CD14-positive monocyte (primary cell): ENCODE measurements around the gene FOXJ2. TPM values are rescaled to one million over a fixed set of nuclear protein-coding genes. Genes with fewer than 3 reads are reported as not detected.
"Not testable (repeated sequence)": the region's sequence is repeated elsewhere in the genome, so short reads cannot be mapped to it uniquely, and the experiment has no call there.

Experiments used
- DNase-seq, 3 donors: peaks; one replicate each; pipeline ENCODE4 v3.0.0-alpha.2; 2011 to 2022
- H2AFZ ChIP-seq: 2 replicates; pipeline ENCODE4 v1.6.0; 2012; ENCODE audit warnings: mild to moderate bottlenecking, low read depth, low read length, inconsistent platforms; ENCODE audit not compliant: insufficient read depth, poor library complexity, severe bottlenecking
- H3K27ac ChIP-seq, 2 donors: 1 replicate in 1 of 2; 2 replicates in 1 of 2; pipeline ENCODE4 v1.5.1; 2012 to 2013; ENCODE audit warnings: low read length in 2 of 2, control low read depth in 1 of 2, inconsistent platforms in 1 of 2, low read depth in 1 of 2, mild to moderate bottlenecking in 1 of 2
- H3K27me3 ChIP-seq, 2 donors: one replicate each; pipeline versions ENCODE4 v1.6.0 to v1.6.1; 2011 to 2013; ENCODE audit warnings: low read length in 2 of 2; ENCODE audit not compliant: control insufficient read depth in 2 of 2, insufficient read depth in 2 of 2
- H3K36me3 ChIP-seq, 2 donors: replicated peaks in 1 of 2; 1 replicate in 1 of 2; 2 replicates in 1 of 2; pipeline versions ENCODE4 v1.5.1 to v1.6.1; 2012 to 2013; ENCODE audit warnings: low read length in 2 of 2, control low read depth in 1 of 2, inconsistent platforms in 1 of 2, mild to moderate bottlenecking in 1 of 2; ENCODE audit not compliant: insufficient read depth in 2 of 2, control insufficient read depth in 1 of 2
- H3K4me1 ChIP-seq, 2 donors: 1 replicate in 1 of 2; 2 replicates in 1 of 2; pipeline versions ENCODE4 v1.5.1 to v1.6.1; 2012 to 2013; ENCODE audit warnings: low read length in 2 of 2, control low read depth in 1 of 2, inconsistent platforms in 1 of 2, mild to moderate bottlenecking in 1 of 2, moderate library complexity in 1 of 2; ENCODE audit not compliant: insufficient read depth in 2 of 2, control insufficient read depth in 1 of 2
- H3K4me2 ChIP-seq: replicated peaks from 2 replicates; pipeline ENCODE3; 2012; ENCODE audit warnings: low read length, moderate library complexity, mild to moderate bottlenecking; ENCODE audit not compliant: poor library complexity, severe bottlenecking; ENCODE audit errors: extremely low read depth
- H3K4me3 ChIP-seq, 3 experiments: fragments of 200-600 bp in 1 of 3; sonication (generic) in 1 of 3; replicated peaks in 1 of 3; 1 replicate in 2 of 3; 2 replicates in 1 of 3; pipeline ENCODE4 v1.5.1; 2011 to 2013; ENCODE audit warnings: low read length in 3 of 3, mild to moderate bottlenecking in 3 of 3, control low read depth in 2 of 3, low read depth in 2 of 3, inconsistent platforms in 1 of 3, moderate library complexity in 1 of 3
- H3K79me2 ChIP-seq: 2 replicates; pipeline ENCODE4 v1.6.0; 2012; ENCODE audit warnings: mild to moderate bottlenecking, control low read depth, inconsistent platforms, low read length, moderate library complexity; ENCODE audit not compliant: insufficient read depth
- H3K9ac ChIP-seq: 2 replicates; pipeline ENCODE4 v1.6.0; 2017; ENCODE audit warnings: low read length, mild to moderate bottlenecking; ENCODE audit not compliant: insufficient read depth, poor library complexity, severe bottlenecking
- H3K9me3 ChIP-seq, 2 donors: replicated peaks in 1 of 2; 1 replicate in 1 of 2; 2 replicates in 1 of 2; pipeline versions ENCODE4 v1.5.1 to v1.6.1; 2012 to 2013; ENCODE audit warnings: low read length in 2 of 2, control low read depth in 1 of 2; ENCODE audit not compliant: control insufficient read depth in 1 of 2, insufficient read depth in 1 of 2
- H4K20me1 ChIP-seq: 2 replicates; pipeline ENCODE4 v1.6.0; 2012; ENCODE audit warnings: mild to moderate bottlenecking, low read length, control low read depth, moderate library complexity; ENCODE audit not compliant: insufficient read depth
- H3K27ac Mint-ChIP-seq, 7 donors: one replicate each; pipeline ENCODE4 v1.8.0; 2020; ENCODE audit warnings: mild to moderate bottlenecking in 7 of 7, mixed read lengths in 7 of 7, moderate library complexity in 6 of 7, inconsistent platforms in 2 of 7
- H3K27me3 Mint-ChIP-seq, 3 donors: one replicate each; pipeline ENCODE4 v1.8.0; 2021 to 2022; ENCODE audit warnings: low read depth in 3 of 3, mild to moderate bottlenecking in 3 of 3, mixed read lengths in 3 of 3, moderate library complexity in 3 of 3, inconsistent platforms in 1 of 3
- H3K36me3 Mint-ChIP-seq, 2 donors: one replicate each; pipeline ENCODE4 v1.8.0; 2020; ENCODE audit warnings: mixed read lengths in 2 of 2, inconsistent platforms in 1 of 2, mild to moderate bottlenecking in 1 of 2
- H3K4me1 Mint-ChIP-seq: one replicate; pipeline ENCODE4 v1.8.0; 2020; ENCODE audit warnings: mild to moderate bottlenecking, mixed read lengths
- H3K4me3 Mint-ChIP-seq, 2 donors: one replicate each; pipeline ENCODE4 v1.8.0; 2020; ENCODE audit warnings: mild to moderate bottlenecking in 2 of 2, mixed read lengths in 2 of 2, moderate library complexity in 1 of 2
- H3K9me3 Mint-ChIP-seq, 7 donors: one replicate each; pipeline ENCODE4 v1.8.0; 2020 to 2022; ENCODE audit warnings: mixed read lengths in 7 of 7, mild to moderate bottlenecking in 6 of 7, moderate library complexity in 6 of 7, inconsistent platforms in 2 of 7
- CTCF ChIP-seq: fragments of 200-600 bp; IDR thresholded peaks from one replicate; pipeline ENCODE4 v1.8.0; 2022; ENCODE audit warnings: antibody characterized with exemption, mild to moderate bottlenecking
- WGBS: methylation state at CpG from one replicate; pipeline ENCODE4 v1.1.5; 2013; ENCODE audit warnings: missing lambda C conversion rate; ENCODE audit not compliant: insufficient coverage; 5-methylcytosine and 5-hydroxymethylcytosine counted together
- intact Hi-C, 2 donors: fragments of 100-400 bp; cut with micrococcal nuclease; formaldehyde crosslinking; loops; one replicate each; pipeline versions ENCODE4 v1.15.0 to v1.15.1; 2023
- polyA plus RNA-seq, 3 donors: library from polyadenylated mRNA; depleted of rRNA in 1 of 3; unstranded in 2 of 3; stranded (reverse) in 1 of 3; fragments of 300-500 nt in 2 of 3; fragments of >200 nt in 1 of 3; fragmentation: Illumina TruSeq in 2 of 3; gene quantifications; 1 replicate in 2 of 3; 2 replicates in 1 of 3; pipeline ENCODE4 v1.2.3, GENCODE V29; 2012 to 2021

FOXJ2 gene
- polyA plus RNA-seq, 3 donors, result 4.9 to 15.0 (median 7.4) TPM

- H4K20me1 ChIP-seq, result peaks cover 3% of the 10 kb centered on the region
- peaks cover 0 to 24% of the 10 kb centered on the region in 2 donors for H3K36me3 ChIP-seq
- peaks cover 66% of the 10 kb centered on the region for H3K4me1 Mint-ChIP-seq
- H3K36me3 Mint-ChIP-seq, result peaks cover 14 to 19% of the 10 kb centered on the region in 2 donors
- H3K27ac Mint-ChIP-seq, result peak overlapping the region; percentile 98 to 100 (median 99)
- no peaks in the 10 kb centered on the region for H3K9me3 ChIP-seq
- intact Hi-C loops, result loop anchor here (5.0 kb wide), 1 partner anchor 34 kb away; no protein-coding TSS in a partner anchor
- H3K4me3 ChIP-seq, result peak overlapping the region; percentile 99
- H3K27me3 ChIP-seq, result no peaks in the 10 kb centered on the region
- H2AFZ ChIP-seq, result peak overlapping the region; percentile 87
- H3K9me3 Mint-ChIP-seq, result peaks cover 0 to 1% (median 0%) of the 10 kb centered on the region in 7 donors
- H3K4me2 ChIP-seq, result peak overlapping the region; percentile 85
- 0% methylated on average over 7 of the region's 15 CpGs for WGBS
- H3K4me1 ChIP-seq, result peaks cover 48 to 64% of the 10 kb centered on the region in 2 donors
- H3K27me3 Mint-ChIP-seq, result no peaks in the 10 kb centered on the region
- peak overlapping the region; percentile 95 for H3K9ac ChIP-seq
- peaks cover 60% of the 10 kb centered on the region for H3K79me2 ChIP-seq
- no peak for TF ChIP-seq CTCF
- no peak for DNase-seq
- H3K4me3 Mint-ChIP-seq, result peak overlapping the region; percentile 99 to 100
- H3K27ac ChIP-seq, result peak overlapping the region; percentile 96 to 97
These were observed 48.9 kb downstream of the FOXJ2 start for GRCh38 chr12:8081251-8081920.

- Histone ChIP-seq H3K9ac (peak overlapping the region; percentile 95), H3K36me3 (peaks cover 0 to 26% of the 10 kb centered on the region in 2 donors), H3K4me3 (peak overlapping the region; percentile 99), H3K4me2 (peak overlapping the region; percentile 85), H3K4me1 (peaks cover 45 to 56% of the 10 kb centered on the region in 2 donors), H3K27me3 (no peaks in the 10 kb centered on the region), H3K9me3 (no peaks in the 10 kb centered on the region), H3K27ac (peak overlapping the region; percentile 96 to 97), H3K79me2 (peaks cover 74% of the 10 kb centered on the region), H2AFZ (peak overlapping the region; percentile 87), H4K20me1 (peaks cover 11% of the 10 kb centered on the region)
- peaks cover 62% of the 10 kb centered on the region for H3K4me1 Mint-ChIP-seq
- TF ChIP-seq CTCF, result no peak
- H3K4me3 Mint-ChIP-seq, result peak overlapping the region; percentile 99 to 100
- no peak for DNase-seq
- H3K9me3 Mint-ChIP-seq, result peaks cover 0 to 1% (median 0%) of the 10 kb centered on the region in 7 donors
- WGBS, result no CpG with 5 or more reads among the region's 4 CpGs
- H3K27ac Mint-ChIP-seq, result peak overlapping the region; percentile 98 to 100 (median 99)
- H3K27me3 Mint-ChIP-seq, result no peaks in the 10 kb centered on the region
- intact Hi-C loops, result loop anchor here (5.0 kb wide), 1 partner anchor 35 kb away; no protein-coding TSS in a partner anchor
- peaks cover 15 to 23% of the 10 kb centered on the region in 2 donors for H3K36me3 Mint-ChIP-seq
These were observed 50.2 kb downstream of the FOXJ2 start for GRCh38 chr12:8082808-8083100.

DNA sequence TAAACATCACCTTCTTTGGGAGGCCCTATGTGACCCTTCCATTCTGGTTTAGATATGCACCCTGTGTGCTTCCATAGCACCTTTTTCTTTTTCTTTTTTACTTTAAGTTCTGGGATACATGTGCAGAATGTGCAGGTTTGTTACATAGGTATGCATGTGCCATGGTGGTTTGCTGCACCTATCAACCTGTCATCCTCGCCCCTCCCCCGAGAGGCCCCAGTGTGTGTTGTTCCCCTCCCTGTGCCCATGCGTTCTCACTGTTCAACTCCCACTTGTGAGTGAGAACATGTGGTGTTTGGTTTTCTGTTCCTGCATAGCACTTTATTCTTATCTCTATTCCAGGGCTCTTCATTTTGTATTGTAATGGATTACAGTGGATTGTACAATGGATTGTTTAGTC lies 51.8 kb downstream of the FOXJ2 start:
- peaks cover 66% of the 10 kb centered on the region for H3K4me1 Mint-ChIP-seq

More for the DNA sequence above, 51.8 kb downstream of the FOXJ2 start:
- Histone ChIP-seq H4K20me1 (peaks cover 27% of the 10 kb centered on the region), H3K4me1 (peaks cover 43 to 64% of the 10 kb centered on the region in 2 donors), H3K36me3 (peaks cover 3 to 39% of the 10 kb centered on the region in 2 donors), H3K79me2 (peaks cover 90% of the 10 kb centered on the region)
- H3K4me3 ChIP-seq, DNase-seq, H3K4me2 ChIP-seq, H2AFZ ChIP-seq, H3K9ac ChIP-seq, H3K27ac ChIP-seq, H3K27me3 ChIP-seq, H3K27me3 Mint-ChIP-seq, H3K9me3 Mint-ChIP-seq, H3K9me3 ChIP-seq: not testable (repeated sequence)
- H3K4me3 Mint-ChIP-seq, result peak overlapping the region in 1 of 2 donors; percentile 4
- H3K27ac Mint-ChIP-seq, result peak overlapping the region in 3 of 7 donors; percentile 65 to 100 (median 98)
- H3K36me3 Mint-ChIP-seq, result peaks cover 24% of the 10 kb centered on the region in 2 donors
- no CpG with 5 or more reads among the region's 3 CpGs for WGBS
- intact Hi-C loops, result loop anchor here (5.0 kb wide), 1 partner anchor 37 kb away; no protein-coding TSS in a partner anchor
